OCI-LY7 (cell line): ENCODE measurements around the gene DTHD1. TPM values are rescaled to one million over a fixed set of nuclear protein-coding genes. Genes with fewer than 3 reads are reported as not detected.
A peak's percentile ranks its signal among the peaks of the same experiment; 100 is the strongest.

Experiments used
- BruUV-seq: library from RNA; stranded (reverse); fragments of 400-500 nt; replicated peaks from 2 replicates; lab custom pipeline; 2021; lab: Mats Ljungman, UMichigan
- CTCF ChIA-PET: fragments of 300-600 bp; sonication (Branson Sonifier 250); formaldehyde crosslinking; loops from one replicate; lab custom pipeline; 2022; ENCODE audit warnings: antibody characterized with exemption; ENCODE audit not compliant: unreplicated experiment; lab: Charles Lee
- POLR2A ChIA-PET: fragments of 300-600 bp; sonication (Branson Sonifier 250); formaldehyde crosslinking; loops from one replicate; lab custom pipeline; 2022; ENCODE audit warnings: antibody characterized with exemption; lab: Charles Lee
- DNase-seq: peaks from one replicate; pipeline ENCODE4 v3.0.0-alpha.2; 2015; ENCODE audit warnings: low spot score
- H2AFZ ChIP-seq: fragments of 200-600 bp; sonication (generic), shearing (Covaris generic); 2 replicates; pipeline ENCODE4 v1.6.1; 2014; ENCODE audit warnings: mild to moderate bottlenecking, antibody characterized with exemption, low read length, moderate library complexity
- H3K27ac ChIP-seq: fragments of 200-600 bp; sonication (generic); 2 replicates; pipeline ENCODE4 v1.5.1; 2014; ENCODE audit warnings: mixed run types, low read depth, mild to moderate bottlenecking, moderate library complexity, low read length, inconsistent platforms; ENCODE audit not compliant: poor library complexity, severe bottlenecking
- H3K36me3 ChIP-seq: fragments of 200-600 bp; sonication (generic); 2 replicates; pipeline ENCODE4 v1.6.1; 2014; ENCODE audit warnings: mild to moderate bottlenecking, antibody characterized with exemption, low read length, moderate library complexity, mixed read lengths; ENCODE audit not compliant: insufficient read depth
- H3K4me1 ChIP-seq: fragments of 200-600 bp; sonication (generic); 2 replicates; pipeline ENCODE4 v1.5.1; 2014; ENCODE audit warnings: mild to moderate bottlenecking, low read length; ENCODE audit not compliant: insufficient read depth, poor library complexity, severe bottlenecking
- H3K4me2 ChIP-seq: fragments of 200-600 bp; sonication (generic); 2 replicates; pipeline ENCODE4 v1.6.1; 2014; ENCODE audit warnings: mild to moderate bottlenecking, low read length
- H3K4me3 ChIP-seq: fragments of 200-600 bp; sonication (generic); 2 replicates; pipeline ENCODE4 v1.5.1; 2014; ENCODE audit warnings: mild to moderate bottlenecking, low read depth, low read length; ENCODE audit not compliant: poor library complexity, severe bottlenecking
- H3K79me2 ChIP-seq: fragments of 200-600 bp; sonication (generic); 2 replicates; pipeline ENCODE4 v1.6.1; 2016; ENCODE audit warnings: low read depth, mild to moderate bottlenecking, low read length, moderate library complexity, mixed read lengths; ENCODE audit not compliant: insufficient read depth
- H3K9me2 ChIP-seq: fragments of 200-600 bp; sonication (generic); 2 replicates; pipeline ENCODE4 v1.6.1; 2016; ENCODE audit warnings: mild to moderate bottlenecking, low read length, mixed read lengths; ENCODE audit not compliant: insufficient read depth
- H3K9me3 ChIP-seq: fragments of 200-600 bp; sonication (generic); 2 replicates; pipeline ENCODE4 v1.6.1; 2014; ENCODE audit warnings: mild to moderate bottlenecking, mixed run types, low read length, mixed read lengths
- H4K20me1 ChIP-seq: fragments of 200-600 bp; sonication (generic); 2 replicates; pipeline ENCODE4 v1.6.1; 2014; ENCODE audit warnings: mild to moderate bottlenecking, antibody characterized with exemption, low read length, moderate library complexity, mixed read lengths; ENCODE audit not compliant: insufficient read depth
- CTCF ChIP-seq: fragments of 200-600 bp; sonication (generic); conservative IDR thresholded peaks from 2 replicates; pipeline ENCODE4 v1.5.1; 2014; ENCODE audit warnings: mild to moderate bottlenecking, antibody characterized with exemption, low read length, moderate library complexity, mixed read lengths
- EZH2phosphoT487 ChIP-seq: fragments of 200-600 bp; sonication (generic); IDR thresholded peaks from 2 replicates; pipeline ENCODE4 v1.6.1; 2018; ENCODE audit warnings: low read depth, borderline replicate concordance, mild to moderate bottlenecking, mixed run types, antibody characterized with exemption, low read length, moderate library complexity, mixed read lengths
- intact Hi-C: fragments of 100-400 bp; cut with micrococcal nuclease; formaldehyde crosslinking; loops from one replicate; pipeline ENCODE4 v1.10.0; 2022; ENCODE audit not compliant: unreplicated experiment
- total RNA-seq, 2 experiments: library from RNA; depleted of rRNA in 1 of 2; stranded (reverse); fragments of >200 nt in 1 of 2; shearing (Covaris generic) in 1 of 2; gene quantifications; 2 replicates each; pipeline ENCODE4 v1.2.3, GENCODE V29; 2014 to 2022

DTHD1 gene
- total RNA-seq, 2 experiments from 2014 or later = not detected

DNA sequence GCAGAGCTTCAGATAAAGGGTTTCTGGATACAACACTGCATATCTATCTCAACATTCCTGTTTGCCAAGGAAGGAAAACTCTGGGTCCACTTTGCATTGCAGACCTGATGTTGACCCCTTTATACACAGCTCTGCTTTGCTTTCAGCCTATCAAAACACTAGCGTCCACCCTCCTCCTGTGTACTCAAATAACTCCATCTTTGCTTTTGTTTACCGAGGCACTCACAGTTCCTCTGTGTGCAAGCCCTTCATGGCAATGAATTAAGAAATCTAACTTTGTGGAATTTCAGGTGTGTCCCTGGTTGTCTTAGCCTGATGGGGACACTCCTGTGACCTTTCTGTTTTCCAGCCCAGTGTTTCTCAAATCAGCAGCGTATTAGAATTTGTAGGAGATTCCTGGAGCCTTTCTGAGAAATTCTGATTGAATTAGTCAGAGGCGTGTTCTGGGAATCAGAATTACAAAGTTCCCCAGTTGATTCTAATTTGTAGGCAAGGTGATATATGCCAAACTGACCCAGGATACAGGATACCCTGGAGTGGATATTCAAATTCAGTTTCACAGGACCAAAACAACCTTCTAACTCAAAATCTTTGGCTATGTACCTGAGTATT is 68.6 kb downstream of the DTHD1 start:
- Histone ChIP-seq H2AFZ (no peak overlapping the region), H3K4me1 (no peaks in the 10 kb centered on the region), H3K4me3 (no peak overlapping the region), H3K9me3 (no peaks in the 10 kb centered on the region), H3K36me3 (no peaks in the 10 kb centered on the region), H4K20me1 (no peaks in the 10 kb centered on the region), H3K79me2 (no peaks in the 10 kb centered on the region), H3K4me2 (no peak overlapping the region), H3K9me2 (no peaks in the 10 kb centered on the region), H3K27ac (no peak overlapping the region)
- ChIA-PET POLR2A (interaction anchor here (1.3 kb wide), 1 partner anchor 49 kb away, joined by 3 read pairs; no protein-coding TSS in a partner anchor), CTCF (no interaction called here)
- no peak for DNase-seq
- intact Hi-C loops = loop anchor here (2.0 to 10.0 kb wide), 2 partner anchors 49 to 1035 kb away; no protein-coding TSS in a partner anchor
- BruUV-seq = no TSS peak
- no peak for TF ChIP-seq CTCF
- TF ChIP-seq EZH2phosphoT487 = no peak

DNA sequence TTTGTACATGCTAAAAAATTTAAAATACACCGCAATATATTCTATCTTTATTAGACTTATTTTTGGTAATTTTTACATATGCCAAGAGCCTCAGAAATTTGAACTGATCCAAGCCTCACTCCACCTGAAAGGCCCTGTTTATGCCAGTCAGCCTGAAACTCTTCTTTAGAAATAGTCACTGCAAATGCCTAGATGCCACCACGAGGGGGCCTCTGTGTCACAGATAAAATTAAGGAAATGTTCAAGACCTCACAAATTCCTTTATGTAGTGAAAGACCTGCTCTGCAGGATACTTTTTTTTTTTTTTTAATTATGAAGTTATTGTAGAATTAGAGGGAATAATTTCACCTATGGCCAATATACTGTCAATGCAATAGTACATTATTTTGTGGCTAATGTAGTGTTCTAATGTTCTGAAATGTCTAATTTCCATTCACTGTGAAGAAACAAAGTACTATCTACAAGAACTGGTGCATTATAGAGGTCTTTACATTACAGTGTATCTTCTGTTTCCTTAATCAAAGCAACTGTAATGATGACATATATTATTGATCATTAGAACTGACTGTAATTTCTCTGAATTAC is 69.8 kb downstream of the DTHD1 start:
- Histone ChIP-seq H2AFZ (no peak overlapping the region), H3K9me3 (no peaks in the 10 kb centered on the region), H3K79me2 (no peaks in the 10 kb centered on the region), H3K36me3 (no peaks in the 10 kb centered on the region), H3K4me2 (no peak overlapping the region), H3K4me3 (no peak overlapping the region), H3K4me1 (no peaks in the 10 kb centered on the region), H3K27ac (no peak overlapping the region), H3K9me2 (no peaks in the 10 kb centered on the region), H4K20me1 (no peaks in the 10 kb centered on the region)
- TF ChIP-seq EZH2phosphoT487 (no peak), CTCF (peak; percentile 88)
- intact Hi-C loops = loop anchor here (2.0 to 10.0 kb wide), 2 partner anchors 48 to 1034 kb away; no protein-coding TSS in a partner anchor
- POLR2A ChIA-PET = no interaction called here
- peak; percentile 58 for DNase-seq
- BruUV-seq = no TSS peak
- CTCF ChIA-PET = no interaction called here

GRCh38 chr4:36353998-36354397 is 72.6 kb downstream of the DTHD1 start:
- no peak for DNase-seq
- ChIA-PET CTCF (no interaction called here), POLR2A (no interaction called here)
- intact Hi-C loops = loop anchor here (10.0 kb wide), 1 partner anchor 1031 kb away; no protein-coding TSS in a partner anchor
- Histone ChIP-seq H4K20me1 (no peaks in the 10 kb centered on the region), H3K36me3 (no peaks in the 10 kb centered on the region), H3K4me3 (no peak overlapping the region), H3K27ac (no peak overlapping the region), H2AFZ (no peak overlapping the region), H3K79me2 (no peaks in the 10 kb centered on the region), H3K4me1 (no peaks in the 10 kb centered on the region), H3K9me2 (no peaks in the 10 kb centered on the region), H3K9me3 (no peaks in the 10 kb centered on the region), H3K4me2 (no peak overlapping the region)
- BruUV-seq = no TSS peak
- no peak for TF ChIP-seq CTCF
- no peak for TF ChIP-seq EZH2phosphoT487
